HCEC 1CT (cell line): Measurements from ENCODE around the gene TAF9B.
"Not testable (repeated sequence)": the region's sequence is repeated elsewhere in the genome, so short reads cannot be mapped to it uniquely, and the experiment has no call there.

Experiments used
- DNase-seq: peaks from one replicate; pipeline ENCODE4 v3.0.0-alpha.2; 2017

TAF9B gene, protein sequence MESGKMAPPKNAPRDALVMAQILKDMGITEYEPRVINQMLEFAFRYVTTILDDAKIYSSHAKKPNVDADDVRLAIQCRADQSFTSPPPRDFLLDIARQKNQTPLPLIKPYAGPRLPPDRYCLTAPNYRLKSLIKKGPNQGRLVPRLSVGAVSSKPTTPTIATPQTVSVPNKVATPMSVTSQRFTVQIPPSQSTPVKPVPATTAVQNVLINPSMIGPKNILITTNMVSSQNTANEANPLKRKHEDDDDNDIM

DNA sequence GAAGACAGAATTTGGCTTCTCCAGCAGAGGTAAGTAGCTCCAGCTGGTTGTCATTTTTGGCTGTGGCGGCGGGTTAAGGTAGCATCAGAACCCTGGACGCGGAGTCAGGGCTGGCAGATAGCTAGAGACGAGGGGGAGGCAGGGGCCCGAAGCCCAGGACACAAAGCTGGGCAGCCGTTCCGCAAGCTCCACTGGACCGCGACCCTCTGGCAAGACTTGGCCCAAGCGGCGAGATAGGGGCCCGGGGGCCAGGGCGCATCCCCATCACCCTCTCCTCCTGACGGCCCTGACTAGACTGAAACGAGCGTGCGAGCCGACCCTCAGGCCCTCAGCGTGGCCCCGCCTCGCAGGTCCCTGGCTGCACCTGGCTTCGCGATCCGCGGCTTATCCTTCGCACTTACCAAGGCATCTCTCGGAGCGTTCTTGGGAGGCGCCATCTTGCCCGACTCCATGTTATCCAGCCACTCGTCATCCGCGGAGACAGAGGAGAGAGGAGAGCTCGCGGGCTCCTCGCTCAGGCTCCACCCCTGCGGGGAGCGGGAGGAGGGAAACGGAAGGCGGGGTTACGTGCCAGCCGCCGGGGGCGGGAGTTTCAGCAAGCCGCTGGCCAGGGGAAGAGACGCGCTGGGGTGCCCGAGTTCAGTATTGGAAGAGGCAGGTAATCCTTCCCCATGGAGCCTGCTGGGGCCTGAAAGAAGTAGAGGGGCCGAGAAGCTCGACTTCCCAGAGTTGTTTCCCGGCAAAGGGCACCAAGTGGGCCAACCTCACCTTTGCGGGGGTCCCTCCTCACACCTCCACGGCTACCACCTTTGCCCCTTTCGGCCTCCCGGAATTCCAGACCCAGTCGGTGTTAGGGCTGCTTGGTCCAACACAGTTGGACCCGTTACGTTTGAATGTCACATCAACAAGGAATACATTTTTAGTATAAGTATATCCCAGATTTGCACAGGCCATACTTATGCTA lies at the start of gene TAF9B:
TSS of gene TAF9B (minus strand) at position 491 of the 964 bp plus-strand sequence. CDS start at position 452, 39 bp downstream.
- DNase-seq = peak; percentile 76

DNA sequence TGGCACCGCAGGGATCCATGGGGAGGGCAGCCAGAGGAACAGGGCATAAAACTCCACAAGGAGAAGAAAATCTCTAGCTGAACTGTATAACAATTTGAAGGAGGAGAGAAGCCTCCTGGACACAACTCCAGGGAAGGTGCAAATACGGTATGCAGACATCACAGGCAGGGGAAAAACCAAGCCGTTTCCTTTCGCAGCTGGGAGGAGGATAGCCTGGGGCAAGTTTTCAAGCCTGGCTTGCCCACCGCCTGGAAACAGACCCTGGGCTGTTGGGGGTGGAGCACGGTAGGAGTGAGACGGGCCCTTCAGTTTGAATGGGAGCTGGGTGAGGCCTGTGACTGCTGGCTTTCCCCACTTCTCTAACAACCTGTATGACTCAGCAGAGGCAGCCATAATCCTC lies 43.4 kb upstream of the TAF9B start:
- no peak for DNase-seq

DNA sequence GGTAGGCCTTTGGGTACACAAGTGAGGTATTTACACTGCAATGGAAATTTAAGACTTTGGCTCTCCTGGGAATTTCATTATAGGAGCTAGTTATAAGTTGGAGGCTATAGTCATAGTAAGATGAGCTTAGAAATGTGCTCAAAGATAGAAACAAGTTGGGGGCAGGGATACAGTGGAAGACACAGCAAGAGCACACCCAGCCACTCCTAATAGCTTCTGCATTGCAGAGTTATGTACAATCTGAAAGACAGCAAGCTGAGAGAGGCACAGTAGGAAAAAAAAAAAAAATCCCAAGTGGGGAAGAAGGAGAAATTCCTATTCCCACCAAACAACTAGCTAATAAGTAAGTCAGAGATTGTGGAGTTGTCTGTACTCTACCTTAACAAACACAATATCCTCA lies 41.9 kb upstream of the TAF9B start:
- no peak for DNase-seq

DNA sequence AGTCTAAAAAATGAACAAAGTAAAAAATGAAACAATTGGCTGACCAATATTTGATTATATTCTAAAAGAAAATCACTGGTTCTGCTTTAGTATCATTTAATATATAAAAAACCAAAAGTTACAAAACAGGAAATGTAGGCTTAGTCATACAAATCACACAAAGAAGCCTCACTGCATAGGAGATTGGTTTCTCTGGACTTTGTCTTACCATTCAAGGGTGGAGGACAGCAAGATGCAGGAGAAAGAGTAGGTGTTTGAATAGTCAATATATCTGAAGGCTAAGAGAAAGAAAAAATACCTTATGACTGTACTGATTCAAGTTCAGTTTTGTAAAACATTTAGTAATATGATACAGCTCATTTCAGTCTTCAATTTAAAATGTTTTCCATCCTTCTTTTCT lies 28.6 kb upstream of the TAF9B start:
- DNase-seq = no peak

DNA sequence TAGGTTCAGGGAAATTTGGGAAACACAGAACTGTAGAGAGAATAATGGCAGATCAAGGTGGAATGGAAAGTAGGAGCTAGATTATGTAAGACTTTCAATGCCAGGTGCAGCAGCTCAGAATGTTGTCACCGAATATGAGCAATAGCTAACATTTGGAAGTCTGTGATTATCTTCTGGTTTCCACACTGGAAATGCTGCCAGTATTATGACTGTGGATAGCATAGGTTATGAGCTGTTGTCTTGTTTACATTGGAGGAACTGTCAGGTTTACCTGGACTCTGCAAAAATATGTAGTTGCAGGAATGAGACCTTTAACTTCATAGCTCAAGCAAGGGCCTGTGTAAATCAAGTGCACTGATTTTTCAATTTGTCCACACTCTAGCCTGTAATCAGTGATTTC lies 26.0 kb upstream of the TAF9B start:
- DNase-seq = no peak

DNA sequence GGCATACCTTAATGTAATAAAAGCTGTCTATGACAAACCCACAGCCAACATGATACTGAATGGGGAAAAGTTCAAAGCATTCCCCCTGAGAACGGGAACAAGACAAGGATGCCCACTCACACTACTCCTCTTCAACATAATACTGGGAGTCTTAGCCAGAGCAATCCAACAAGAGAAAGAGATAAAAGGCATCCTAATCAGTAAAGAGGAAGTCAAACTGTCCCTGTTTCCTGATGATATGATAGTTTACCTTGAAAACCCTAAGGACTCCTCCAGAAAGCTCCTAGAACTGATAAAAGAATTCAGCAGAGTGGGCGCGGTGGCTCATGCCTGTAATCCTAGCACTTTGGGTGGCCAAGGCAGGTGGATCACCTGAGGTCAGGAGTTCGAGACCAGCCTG lies 23.7 kb upstream of the TAF9B start:
- DNase-seq = not testable (repeated sequence)

DNA sequence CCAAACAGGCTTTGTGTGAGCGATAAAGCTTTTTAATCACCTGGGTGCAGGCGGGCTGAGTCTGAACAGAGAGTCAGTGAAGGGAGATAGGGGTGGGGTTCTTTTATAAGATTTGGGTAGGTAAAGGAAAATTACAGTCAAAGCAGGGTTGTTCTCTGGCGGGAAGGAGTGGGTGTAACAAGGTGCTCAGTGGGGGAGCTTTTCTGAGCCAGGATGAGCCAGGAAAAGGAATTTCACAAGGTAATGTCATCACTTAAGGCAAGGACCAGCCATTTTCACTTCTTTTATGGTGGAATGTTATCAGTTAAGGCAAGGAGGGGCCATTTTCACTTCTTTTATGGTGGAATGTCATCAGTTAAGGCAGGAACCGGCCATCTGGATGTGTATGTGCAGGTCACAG lies 21.3 kb upstream of the TAF9B start:
- not testable (repeated sequence) for DNase-seq

DNA sequence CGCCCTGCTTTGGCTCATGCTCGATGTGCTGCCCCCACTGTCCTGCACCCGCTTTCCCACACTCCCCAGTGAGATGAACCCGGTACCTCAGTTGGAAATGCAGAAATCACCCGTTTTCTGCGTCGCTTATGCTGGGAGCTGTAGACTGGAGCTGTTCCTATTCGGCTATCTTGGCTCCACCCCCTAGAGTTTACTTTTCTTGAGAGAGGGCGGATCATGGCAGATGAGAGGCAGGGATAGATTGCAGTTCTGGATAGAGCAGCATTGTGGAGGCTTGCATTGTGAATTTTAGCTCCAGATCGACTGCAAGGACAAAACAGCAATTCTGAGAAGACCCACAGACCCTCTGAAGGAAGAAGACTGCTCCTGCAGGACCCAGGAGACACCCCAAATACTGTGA lies 18.4 kb upstream of the TAF9B start:
- DNase-seq = not testable (repeated sequence)

DNA sequence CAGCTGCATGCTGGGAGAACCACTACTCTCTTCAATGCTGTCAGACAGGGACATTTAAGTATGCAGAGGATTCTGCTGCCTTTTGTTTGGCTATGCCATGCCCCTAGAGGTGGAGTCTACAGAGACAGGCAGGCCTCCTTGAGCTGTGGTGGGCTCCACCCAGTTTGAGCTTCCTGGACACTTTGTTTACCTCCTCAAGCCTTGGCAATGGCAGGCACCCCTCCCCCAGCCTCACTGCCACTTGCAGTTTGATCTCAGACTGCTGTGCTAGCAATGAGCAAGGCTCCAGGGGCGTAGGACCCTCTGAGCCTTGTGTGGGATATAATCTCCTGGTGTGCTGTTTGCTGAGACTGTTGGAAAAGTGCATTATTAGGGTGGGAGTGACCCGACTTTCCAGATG lies 17.9 kb upstream of the TAF9B start:
- DNase-seq = not testable (repeated sequence)

DNA sequence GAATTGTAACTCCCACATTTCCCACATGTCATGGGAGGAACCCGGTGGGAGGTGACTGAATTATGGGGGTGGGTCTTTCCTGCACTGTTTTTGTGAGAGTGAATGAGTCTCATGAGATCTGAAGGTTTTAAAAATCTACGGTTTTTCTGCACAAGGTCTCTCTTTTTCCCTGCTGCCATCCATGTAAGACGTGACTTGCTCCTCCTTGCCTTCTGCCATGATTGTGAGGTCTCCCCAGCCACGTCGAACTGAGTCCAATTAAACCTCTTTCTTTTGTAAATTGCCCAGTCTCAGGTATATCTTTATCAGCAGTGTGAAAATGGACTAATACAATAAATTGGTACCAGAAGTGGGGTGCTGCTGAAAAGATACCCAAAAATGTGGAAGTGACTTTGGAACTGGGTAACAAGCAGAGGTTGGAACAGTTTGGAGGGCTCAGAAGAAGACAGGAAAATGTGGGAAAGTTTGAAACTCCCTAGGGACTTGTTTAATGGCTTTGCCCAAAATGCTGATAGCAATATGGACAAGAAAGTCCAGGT lies 7.6 kb upstream of the TAF9B start:
- not testable (repeated sequence) for DNase-seq

DNA sequence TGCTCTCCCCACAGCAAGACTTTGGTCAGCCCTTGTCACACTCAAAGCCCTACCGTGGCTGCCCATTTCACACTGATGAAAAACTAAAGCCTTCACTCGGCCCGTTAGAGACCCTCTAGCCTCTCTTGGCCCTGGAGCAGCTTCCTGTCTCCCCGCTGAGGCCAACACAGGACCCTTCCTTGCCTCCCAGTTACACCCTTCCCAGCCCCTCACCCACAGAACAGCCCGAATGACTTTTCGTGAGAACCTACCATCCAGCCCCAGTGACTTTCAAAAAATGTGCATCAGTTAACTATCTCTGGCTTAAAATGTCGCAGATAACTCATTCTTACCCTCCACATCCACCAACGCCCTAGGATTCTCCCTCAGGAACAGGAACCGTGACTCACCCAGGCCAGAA lies 756 bp upstream of the TAF9B start:
- no peak for DNase-seq

DNA sequence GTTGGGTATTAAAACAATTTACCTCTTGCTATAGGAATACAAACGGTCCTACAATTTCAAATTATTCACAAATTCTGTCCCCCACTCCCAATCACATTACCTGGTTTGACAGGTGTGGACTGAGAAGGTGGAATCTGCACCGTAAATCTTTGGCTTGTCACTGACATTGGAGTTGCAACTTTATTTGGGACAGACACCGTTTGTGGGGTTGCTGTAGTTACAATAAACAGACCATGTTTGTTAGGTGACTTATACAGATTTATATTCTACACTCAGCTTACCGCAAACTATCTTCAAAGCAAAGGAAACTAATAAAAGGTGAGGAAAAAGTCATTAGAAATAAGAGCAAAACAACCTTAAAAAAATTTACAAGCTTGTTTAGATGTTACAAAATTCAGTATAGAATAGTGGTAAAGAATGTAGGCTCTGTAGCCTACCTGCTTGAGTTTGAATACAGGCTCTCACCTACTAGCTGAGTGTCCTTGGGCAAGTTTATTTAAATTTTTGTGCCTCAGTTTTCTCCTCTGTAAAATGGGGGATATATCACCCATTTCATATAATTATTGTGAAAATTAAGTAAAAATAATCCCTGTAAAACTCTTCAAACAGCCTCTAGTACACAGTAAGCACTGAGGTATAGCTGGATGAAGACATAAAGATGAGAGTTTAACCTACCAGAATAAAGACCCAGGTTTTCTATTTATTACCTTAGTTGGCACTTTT lies 6.1 kb downstream of the TAF9B start:
- no peak for DNase-seq

DNA sequence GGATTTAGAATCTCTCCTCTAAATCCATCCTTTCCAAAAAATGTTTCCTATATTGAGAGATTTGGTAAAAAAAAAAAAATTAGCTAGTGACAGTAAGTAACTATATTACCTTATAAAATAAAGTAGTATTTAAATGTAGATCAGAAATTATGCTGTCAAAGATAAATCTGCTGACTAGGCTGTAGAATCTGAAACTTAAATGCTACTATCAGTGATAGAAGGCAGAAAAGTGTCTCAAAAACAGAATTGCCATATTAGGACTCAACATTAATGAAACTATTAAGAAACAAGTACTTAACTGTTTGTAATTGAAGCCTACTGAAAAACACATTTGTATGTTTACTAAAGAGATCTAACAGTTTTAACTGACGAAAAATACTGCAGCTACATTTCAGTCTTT lies 8.3 kb downstream of the TAF9B start:
- DNase-seq = no peak

DNA sequence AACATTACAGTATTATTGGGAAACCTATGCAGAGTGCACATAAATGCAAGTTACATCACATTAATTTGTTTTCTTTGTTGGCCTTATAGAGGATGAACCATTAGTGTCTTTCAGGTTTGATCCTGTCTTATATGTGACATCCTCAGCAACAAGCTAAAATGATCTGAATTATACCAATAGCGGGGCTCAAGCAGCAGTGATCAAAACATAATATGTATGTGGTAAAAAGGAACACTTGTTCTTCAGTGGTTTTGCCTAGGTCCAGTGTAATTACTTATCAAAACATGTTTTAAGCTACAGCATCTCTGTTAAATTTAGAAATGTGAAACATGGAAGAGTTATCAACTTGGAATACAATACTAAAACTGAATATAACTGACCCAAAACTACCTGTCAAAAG lies 9.1 kb downstream of the TAF9B start:
- no peak for DNase-seq

DNA sequence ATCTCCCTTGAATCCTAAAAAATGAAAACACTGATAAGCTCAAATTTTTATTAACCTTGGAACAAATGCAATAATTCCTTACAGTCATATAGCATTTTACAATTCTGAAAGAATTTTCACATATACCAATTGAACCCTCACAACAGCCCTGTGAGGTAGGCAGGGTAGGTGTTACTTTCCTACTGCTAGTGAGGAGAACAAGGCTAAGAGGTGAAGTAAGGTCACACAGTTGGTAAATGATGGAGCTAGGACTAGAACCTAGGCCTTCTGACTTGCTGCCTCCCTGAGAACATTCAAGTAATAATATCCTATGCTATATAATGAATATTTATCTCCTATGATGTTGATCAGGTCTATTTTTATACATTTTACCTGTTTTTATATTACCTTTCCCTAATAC lies 9.7 kb downstream of the TAF9B start:
- DNase-seq = no peak

DNA sequence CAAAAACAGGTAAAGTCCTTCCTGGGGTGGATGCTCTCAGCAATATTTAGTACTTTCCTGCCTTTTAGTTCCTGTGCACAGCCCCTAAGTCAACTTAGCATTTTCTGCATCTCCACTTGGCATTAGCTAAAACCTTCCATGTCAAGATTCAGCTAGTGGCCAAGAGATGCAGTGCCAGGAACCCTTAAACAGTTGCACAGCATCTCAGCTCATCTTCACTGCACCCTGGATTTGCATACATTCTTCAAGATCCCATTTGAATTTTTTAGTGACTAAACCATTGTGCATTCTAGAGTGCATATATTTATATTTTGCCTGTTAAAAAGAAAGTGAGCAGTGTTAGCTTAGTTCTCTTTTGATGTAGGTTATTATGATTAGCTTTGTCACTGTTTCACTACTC lies 13.7 kb downstream of the TAF9B start:
- not testable (repeated sequence) for DNase-seq

DNA sequence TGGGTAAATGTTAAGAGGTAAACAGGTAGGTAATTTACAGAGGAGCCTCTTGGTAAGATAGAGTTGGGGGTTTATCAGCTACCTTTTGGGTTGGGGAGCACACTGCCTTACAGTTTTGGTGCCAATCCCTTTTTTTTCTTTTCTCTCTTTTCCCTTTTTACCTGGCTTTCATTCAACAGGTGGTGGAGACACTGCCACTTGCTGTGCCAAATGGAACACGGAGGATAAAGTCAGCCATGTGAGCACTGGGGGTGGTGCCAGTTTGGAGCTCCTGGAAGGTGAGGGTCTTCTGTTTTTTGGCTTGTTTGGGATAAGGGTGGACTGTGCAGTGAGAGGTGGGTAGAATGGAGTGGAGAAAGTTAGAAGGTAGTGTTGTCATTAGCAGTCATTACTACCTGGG lies 14.3 kb downstream of the TAF9B start:
- no peak for DNase-seq

DNA sequence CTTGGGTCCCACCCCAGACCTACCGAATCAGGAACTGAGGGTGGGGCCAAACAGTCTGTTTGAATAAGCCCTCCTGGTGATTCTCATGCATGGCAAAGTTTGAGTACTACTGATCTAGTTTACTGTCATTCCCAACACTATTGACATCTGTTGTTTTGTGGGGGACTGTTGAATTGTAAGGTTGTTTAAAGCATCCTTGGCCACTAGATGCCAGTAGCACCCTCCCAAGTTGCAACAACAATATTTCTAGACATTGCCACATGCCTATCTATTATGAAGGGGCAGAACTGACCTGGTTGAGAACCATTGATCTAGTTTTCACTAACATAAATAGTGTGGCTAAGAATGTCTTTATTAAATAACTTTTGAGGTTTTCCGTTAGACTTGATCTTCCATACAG lies 15.1 kb downstream of the TAF9B start:
- DNase-seq = no peak

DNA sequence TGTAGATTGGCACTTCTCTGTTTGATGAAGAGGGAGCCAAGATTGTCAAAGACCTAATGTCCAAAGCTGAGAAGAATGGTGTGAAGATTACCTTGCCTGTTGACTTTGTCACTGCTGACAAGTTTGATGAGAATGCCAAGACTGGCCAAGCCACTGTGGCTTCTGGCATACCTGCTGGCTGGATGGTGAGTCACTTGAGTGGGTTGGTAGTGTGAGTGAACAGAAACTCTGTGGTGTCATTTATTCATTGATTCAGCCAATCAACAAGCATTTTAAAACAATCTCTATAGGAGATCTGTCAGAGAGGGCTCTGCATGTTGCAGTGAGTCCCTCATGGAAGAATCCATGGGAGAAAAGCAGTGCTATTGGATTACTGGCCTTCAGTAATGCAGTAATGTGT lies 16.3 kb downstream of the TAF9B start:
- peak; percentile 25 for DNase-seq

DNA sequence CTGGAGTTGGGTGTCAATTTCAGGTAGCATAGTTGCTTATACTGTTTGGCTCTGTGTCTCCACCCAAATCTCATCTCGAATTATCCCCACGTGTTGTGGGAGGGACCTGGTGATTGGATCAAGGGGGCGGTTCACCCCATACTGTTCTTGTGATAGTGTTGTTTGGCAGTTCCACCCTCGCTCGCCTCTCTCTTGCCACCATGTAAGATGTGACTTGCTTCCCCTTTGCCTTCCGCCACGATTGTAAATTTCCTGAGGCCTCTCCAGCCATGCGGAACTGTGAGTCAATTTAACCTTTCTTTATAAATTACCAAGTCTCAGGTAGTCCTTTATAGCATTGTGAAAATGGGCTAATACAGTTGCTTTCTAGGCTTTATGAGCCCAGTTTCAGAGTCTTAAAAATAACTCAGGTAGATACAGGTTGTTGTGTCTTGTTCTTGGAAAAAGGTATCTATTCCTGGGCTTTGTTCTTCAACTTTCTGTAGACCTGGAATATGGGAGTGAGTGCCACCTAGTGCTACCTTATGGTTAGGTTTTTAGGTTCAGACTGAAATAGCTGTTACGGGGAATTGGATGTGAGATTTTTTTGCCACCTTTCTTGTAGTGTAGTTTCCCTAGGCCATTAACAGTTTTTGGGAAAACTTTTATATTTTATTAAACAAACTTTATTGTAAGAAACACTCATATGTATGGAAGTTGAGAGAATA lies 19.8 kb downstream of the TAF9B start:
- no peak for DNase-seq

DNA sequence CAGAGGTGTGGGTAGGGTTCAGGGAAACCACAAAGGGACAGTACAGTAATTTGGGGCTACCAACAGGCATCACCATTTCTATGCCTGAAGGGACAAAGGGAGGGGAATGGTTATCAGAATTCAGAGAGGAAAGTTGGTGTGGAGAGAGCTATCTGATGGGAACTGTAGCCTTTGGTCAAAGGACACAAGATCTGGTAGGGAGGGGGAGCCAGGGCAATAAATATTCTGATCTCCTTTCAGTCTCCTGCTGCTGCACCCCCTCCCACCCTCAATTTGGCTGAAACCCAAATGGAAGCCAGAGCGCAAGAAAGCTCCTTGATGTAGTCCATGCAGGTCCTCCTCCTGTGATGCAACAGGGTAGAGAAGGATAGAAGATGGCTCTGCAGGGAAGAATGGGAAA lies 20.8 kb downstream of the TAF9B start:
- no peak for DNase-seq

DNA sequence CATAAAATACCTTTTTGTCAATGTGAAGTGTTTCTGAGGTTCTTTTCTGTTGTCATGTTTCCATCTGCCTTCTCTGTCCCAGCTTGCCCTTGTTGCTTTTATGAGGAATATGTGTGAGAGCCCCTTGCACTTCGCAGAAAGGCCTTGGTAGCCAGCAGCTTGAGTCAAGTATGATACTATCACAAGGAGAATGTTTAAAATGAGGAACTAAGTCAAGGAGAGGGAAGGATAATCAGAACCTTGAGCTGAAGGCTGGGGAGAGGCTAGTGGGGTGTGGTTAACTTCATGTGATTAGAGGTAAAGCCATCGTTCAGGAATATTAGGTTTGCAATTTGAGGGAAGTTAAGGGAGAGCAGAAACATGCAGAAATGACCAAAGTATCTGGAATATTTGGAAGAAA lies 22.7 kb downstream of the TAF9B start:
- no peak for DNase-seq

DNA sequence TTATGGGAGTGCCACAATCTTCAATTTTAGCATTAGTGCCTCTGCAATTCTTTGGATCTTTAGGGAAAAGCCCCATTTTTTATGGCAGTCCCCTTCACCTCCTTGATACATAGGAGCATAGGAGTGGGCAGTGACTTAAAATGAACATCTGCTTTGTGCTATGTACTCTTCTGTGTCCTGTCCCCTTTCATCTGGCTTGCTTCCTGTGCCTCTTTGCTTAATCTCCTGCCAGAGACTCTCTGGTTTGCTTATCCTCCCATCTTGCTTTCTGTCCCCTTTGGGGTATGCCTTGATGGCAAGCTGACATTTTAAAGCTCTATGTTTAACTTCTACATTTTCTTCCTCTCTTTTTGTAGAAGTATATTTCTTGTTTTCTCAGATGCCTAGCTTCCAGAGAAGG lies 23.1 kb downstream of the TAF9B start:
- DNase-seq = no peak
